ENCODE measurements around the gene DYSF.

DYSF gene

DNA sequence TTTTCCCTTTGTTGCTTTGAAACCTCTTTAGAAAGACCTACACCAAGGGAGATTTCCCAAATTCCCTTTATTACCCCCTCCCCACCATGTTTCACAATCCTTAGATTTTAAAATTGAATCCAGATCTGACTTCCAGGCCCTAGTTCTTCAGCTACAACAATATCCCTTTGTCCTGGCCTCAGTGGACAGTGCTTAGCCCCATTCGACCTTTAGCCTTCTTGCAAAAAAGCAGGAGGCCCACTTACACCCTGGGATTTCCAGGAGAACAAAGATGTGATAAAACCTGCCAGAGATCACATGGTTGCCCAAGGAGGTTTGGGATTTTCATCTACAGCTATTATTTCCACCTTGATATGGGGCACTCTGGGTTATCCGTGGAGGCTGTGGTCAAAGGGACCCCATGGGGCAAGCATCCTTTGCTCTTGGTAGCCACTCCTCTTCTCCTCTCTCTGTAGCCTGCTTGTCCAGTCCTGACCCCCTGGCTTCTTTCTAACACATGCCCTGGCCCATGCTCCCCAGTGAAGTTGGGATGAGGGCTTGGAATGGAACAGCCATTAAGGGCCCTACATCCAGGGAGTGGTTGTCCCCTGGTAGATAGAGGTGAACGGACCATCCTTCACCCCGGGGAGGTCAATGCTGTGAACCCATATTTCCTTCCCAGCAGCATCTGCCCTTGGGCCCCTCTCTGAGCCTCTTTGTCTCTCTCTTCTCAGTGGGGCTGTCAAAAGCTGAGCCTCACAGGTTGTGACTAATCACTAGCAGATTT, 267.4 kb downstream of the DYSF start:
- H3K4me1 ChIP-seq (ENCODE audit: control insufficient read depth in 1 of 2, insufficient read depth in 1 of 2, low read depth in 1 of 2, low read length in 1 of 2), result no peaks in the 10 kb centered on the region
- H3K36me3 ChIP-seq, result no peaks in the 10 kb centered on the region
- peaks cover 25% of the 10 kb centered on the region for H3K27me3 ChIP-seq
- TF ChIP-seq, protein P1, sequence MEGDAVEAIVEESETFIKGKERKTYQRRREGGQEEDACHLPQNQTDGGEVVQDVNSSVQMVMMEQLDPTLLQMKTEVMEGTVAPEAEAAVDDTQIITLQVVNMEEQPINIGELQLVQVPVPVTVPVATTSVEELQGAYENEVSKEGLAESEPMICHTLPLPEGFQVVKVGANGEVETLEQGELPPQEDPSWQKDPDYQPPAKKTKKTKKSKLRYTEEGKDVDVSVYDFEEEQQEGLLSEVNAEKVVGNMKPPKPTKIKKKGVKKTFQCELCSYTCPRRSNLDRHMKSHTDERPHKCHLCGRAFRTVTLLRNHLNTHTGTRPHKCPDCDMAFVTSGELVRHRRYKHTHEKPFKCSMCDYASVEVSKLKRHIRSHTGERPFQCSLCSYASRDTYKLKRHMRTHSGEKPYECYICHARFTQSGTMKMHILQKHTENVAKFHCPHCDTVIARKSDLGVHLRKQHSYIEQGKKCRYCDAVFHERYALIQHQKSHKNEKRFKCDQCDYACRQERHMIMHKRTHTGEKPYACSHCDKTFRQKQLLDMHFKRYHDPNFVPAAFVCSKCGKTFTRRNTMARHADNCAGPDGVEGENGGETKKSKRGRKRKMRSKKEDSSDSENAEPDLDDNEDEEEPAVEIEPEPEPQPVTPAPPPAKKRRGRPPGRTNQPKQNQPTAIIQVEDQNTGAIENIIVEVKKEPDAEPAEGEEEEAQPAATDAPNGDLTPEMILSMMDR (IDR thresholded peaks at IDR 0.05), result no peak
- no peaks in the 10 kb centered on the region for H3K9me3 ChIP-seq
- no peak overlapping the region for H3K4me3 ChIP-seq (ENCODE audit: low read depth in 1 of 2, low read length in 1 of 2)
- no peak overlapping the region for H3K27ac ChIP-seq

DNA sequence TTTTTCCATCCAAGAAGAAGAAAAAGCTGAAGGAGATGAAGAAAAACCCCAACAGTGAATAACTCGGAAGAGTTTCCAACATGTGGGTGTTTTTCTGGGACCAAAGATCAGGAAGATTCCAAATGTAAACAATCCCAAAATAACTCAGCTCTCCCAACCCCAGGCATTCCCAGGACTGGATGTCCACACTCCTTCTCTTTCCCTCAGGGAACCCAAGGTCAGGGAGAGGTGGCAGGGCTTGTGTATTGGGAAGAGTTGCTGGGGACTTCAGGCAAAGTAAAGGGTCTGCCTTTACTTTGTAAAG, 268.0 kb downstream of the DYSF start:
- no peaks in the 10 kb centered on the region for H3K4me1 ChIP-seq (ENCODE audit: control insufficient read depth in 1 of 2, insufficient read depth in 1 of 2, low read depth in 1 of 2, low read length in 1 of 2)
- TF ChIP-seq, protein P1 (IDR thresholded peaks at IDR 0.05), result no peak

DNA sequence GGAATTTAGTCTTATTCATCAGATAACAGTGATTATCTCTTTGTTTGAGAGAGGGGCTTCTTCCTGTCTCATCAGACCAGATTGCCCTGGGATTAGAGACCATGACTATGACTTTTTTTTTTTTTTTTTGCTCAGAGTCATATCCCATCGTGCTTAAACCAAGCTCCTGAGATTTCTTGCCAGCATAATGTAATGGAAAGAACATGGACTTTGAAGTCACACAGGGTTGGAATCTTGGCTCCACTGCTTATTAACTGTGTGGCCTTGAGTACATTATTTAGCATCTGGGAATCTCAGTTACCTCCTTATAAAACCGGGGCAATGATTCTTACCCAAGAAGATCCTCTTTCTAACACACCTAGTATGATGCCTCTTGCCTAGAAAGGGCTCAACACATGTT, 268.3 kb downstream of the DYSF start:
- Histone ChIP-seq H3K27ac (no peak overlapping the region), H3K4me1 (ENCODE audit: control insufficient read depth in 1 of 2, insufficient read depth in 1 of 2, low read depth in 1 of 2, low read length in 1 of 2) (no peaks in the 10 kb centered on the region), H3K9me3 (no peaks in the 10 kb centered on the region), H3K27me3 (peaks cover 30% of the 10 kb centered on the region), H3K4me3 (ENCODE audit: low read depth in 1 of 2, low read length in 1 of 2) (no peak overlapping the region), H3K36me3 (no peaks in the 10 kb centered on the region)
- TF ChIP-seq, protein P1 (IDR thresholded peaks at IDR 0.05), result no peak

More for the DNA sequence above, 268.0 kb downstream of the DYSF start:
- peaks cover 30% of the 10 kb centered on the region for H3K27me3 ChIP-seq
- H3K36me3 ChIP-seq, result no peaks in the 10 kb centered on the region
- no peak overlapping the region for H3K4me3 ChIP-seq (ENCODE audit: low read depth in 1 of 2, low read length in 1 of 2)
- H3K9me3 ChIP-seq, result no peaks in the 10 kb centered on the region
- H3K27ac ChIP-seq, result no peak overlapping the region

DNA sequence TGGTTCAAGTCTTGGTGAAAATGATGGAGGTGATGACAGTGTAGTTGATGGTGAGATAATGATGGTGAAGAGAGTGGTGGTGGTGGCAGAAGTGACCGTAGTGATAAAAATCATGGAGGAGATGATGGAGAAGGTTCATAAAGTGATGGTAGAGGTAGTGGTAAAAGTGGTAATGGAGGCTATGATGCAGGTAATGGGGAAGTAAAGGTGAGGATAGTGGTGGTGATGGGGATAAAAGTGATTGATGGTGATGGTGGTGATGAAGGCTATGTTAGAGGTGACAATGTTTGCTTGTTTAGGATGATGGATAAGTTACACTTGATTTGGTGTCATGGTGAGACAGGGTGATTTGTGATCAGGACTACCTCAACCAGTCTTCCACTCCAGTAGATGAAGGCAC, 268.9 kb downstream of the DYSF start:
- Histone ChIP-seq H3K27me3 (peaks cover 35% of the 10 kb centered on the region), H3K27ac (no peak overlapping the region), H3K9me3 (no peaks in the 10 kb centered on the region), H3K36me3 (no peaks in the 10 kb centered on the region), H3K4me3 (ENCODE audit: low read depth in 1 of 2, low read length in 1 of 2) (no peak overlapping the region), H3K4me1 (ENCODE audit: control insufficient read depth in 1 of 2, insufficient read depth in 1 of 2, low read depth in 1 of 2, low read length in 1 of 2) (no peaks in the 10 kb centered on the region)
- TF ChIP-seq, protein P1 (IDR thresholded peaks at IDR 0.05), result no peak

DNA sequence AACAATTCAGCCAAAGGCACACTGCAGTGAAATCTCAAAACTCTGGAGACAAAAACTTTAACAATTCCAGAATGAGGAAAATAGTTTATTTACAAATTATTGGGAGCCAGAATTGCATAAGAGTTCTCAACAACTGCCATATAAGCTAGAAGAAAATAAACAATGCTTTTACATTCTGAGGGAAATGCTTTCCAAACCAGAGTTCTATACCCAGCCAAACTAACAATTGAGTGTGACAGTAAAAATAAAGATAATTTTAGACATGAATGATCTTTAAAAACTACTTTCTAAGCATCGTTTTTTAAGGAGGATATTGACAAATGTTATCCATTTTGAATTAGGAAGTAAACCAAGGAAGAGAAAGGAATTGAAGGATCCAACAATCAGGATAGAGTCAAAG, 271.4 kb downstream of the DYSF start:
- TF ChIP-seq, protein P1 (IDR thresholded peaks at IDR 0.05), result no peak
- Histone ChIP-seq H3K9me3 (no peaks in the 10 kb centered on the region), H3K27me3 (peaks cover 51% of the 10 kb centered on the region), H3K36me3 (no peaks in the 10 kb centered on the region), H3K4me3 (ENCODE audit: low read depth in 1 of 2, low read length in 1 of 2) (no peak overlapping the region), H3K4me1 (ENCODE audit: control insufficient read depth in 1 of 2, insufficient read depth in 1 of 2, low read depth in 1 of 2, low read length in 1 of 2) (no peaks in the 10 kb centered on the region), H3K27ac (no peak overlapping the region)
